Measurements from ENCODE around the gene LRRC63.

Gene LRRC63

DNA sequence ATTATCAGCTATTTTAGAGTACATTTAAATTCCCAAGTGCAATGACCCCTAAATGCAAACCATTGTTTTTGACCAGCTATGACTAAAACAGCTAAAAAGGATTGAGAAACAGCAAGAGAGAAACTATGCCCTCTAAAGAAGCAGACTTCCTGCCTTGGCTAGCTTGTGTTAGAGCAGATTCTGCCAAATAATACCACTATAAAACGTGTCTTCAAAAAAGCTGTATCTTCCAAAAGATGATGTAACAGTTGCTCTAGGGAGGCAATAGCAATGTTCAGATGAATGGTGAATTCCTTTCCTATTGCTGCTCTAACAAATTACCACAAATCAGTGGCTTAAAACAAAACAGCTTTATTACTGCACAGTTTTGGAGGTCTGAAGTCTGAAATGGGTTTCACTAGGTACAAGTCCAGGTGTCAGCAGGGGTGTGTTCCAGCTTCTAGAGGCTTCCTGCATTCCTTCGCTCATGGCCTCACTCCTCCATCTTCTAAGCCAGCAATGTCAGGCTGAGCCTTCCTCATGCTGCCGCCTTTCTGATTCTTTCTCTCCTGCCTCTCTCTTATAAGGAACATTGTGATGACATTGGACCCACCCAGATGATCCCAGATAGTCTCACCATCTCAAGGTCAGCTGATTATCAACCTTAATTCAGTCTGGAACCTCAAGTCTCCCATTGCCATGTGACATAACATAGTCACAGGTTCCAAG, 84.5 kb downstream of the LRRC63 start:
- Histone ChIP-seq H3K4me3 (ENCODE audit: low read depth in 1 of 2, low read length in 2 of 2) (no peak overlapping the region), H3K27ac (ENCODE audit: low read depth, low read length) (no peak overlapping the region), H3K9me3 (ENCODE audit: low read length) (no peaks in the 10 kb centered on the region), H3K27me3 (ENCODE audit: control insufficient read depth in 1 of 2, insufficient read depth in 2 of 2, low read length in 2 of 2) (no peaks in the 10 kb centered on the region), H3K4me1 (ENCODE audit: insufficient read depth, low read length) (no peaks in the 10 kb centered on the region), H3K9ac (ENCODE audit: low read length) (no peak overlapping the region), H3K36me3 (ENCODE audit: insufficient read depth, low read length) (no peaks in the 10 kb centered on the region)

DNA sequence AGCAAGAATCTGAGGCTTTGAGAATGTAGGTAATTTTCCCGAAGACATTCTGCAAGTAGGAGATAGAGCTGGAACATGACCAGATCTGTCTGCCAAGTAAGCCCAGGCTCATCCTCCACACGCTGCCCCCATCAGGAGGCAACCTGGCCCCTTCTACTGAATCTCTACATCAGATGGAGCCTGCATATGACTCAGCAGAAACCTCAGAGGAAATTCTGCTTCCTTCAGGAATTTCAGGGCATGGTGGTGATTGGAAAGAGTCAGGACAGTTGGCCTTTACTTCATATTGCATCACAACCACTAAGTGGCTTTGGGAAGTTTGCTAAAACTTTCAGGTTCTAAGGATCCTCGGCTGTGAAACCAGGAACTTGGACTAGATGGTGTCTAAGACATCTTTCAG, 85.2 kb downstream of the LRRC63 start:
- Histone ChIP-seq H3K27ac (ENCODE audit: low read depth, low read length) (no peak overlapping the region), H3K9ac (ENCODE audit: low read length) (no peak overlapping the region)

DNA sequence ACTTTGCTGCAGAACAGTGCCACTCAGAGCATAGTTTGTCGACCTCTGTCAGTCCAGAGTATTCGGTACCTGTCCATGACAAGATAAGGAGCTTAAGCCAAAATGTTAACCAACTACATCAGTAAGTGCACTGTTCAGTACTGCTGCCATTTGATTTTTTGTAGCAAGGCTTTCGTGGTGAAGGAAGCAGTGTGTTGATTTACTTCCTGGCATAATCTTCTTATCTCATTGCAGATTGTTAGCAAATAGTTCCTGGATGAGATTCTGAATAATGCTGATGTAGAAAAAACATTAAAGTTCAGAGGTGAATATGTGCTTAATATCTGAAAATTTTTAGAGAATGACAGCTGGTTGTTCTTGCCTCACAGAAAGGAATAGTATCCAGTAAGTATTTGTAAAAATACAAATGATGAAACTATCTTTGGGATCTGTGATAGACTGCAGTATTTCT, 85.7 kb downstream of the LRRC63 start:
- Histone ChIP-seq H3K27me3 (ENCODE audit: control insufficient read depth in 1 of 2, insufficient read depth in 2 of 2, low read length in 2 of 2) (no peaks in the 10 kb centered on the region), H3K4me1 (ENCODE audit: insufficient read depth, low read length) (no peaks in the 10 kb centered on the region), H3K36me3 (ENCODE audit: insufficient read depth, low read length) (no peaks in the 10 kb centered on the region), H3K27ac (ENCODE audit: low read depth, low read length) (no peak overlapping the region), H3K9me3 (ENCODE audit: low read length) (no peaks in the 10 kb centered on the region), H3K4me3 (ENCODE audit: low read depth in 1 of 2, low read length in 2 of 2) (no peak overlapping the region), H3K9ac (ENCODE audit: low read length) (no peak overlapping the region)

More for the DNA sequence above, 85.2 kb downstream of the LRRC63 start:
- Histone ChIP-seq H3K27me3 (ENCODE audit: control insufficient read depth in 1 of 2, insufficient read depth in 2 of 2, low read length in 2 of 2) (no peaks in the 10 kb centered on the region), H3K9me3 (ENCODE audit: low read length) (no peaks in the 10 kb centered on the region), H3K4me1 (ENCODE audit: insufficient read depth, low read length) (no peaks in the 10 kb centered on the region), H3K36me3 (ENCODE audit: insufficient read depth, low read length) (no peaks in the 10 kb centered on the region), H3K4me3 (ENCODE audit: low read depth in 1 of 2, low read length in 2 of 2) (no peak overlapping the region)

DNA sequence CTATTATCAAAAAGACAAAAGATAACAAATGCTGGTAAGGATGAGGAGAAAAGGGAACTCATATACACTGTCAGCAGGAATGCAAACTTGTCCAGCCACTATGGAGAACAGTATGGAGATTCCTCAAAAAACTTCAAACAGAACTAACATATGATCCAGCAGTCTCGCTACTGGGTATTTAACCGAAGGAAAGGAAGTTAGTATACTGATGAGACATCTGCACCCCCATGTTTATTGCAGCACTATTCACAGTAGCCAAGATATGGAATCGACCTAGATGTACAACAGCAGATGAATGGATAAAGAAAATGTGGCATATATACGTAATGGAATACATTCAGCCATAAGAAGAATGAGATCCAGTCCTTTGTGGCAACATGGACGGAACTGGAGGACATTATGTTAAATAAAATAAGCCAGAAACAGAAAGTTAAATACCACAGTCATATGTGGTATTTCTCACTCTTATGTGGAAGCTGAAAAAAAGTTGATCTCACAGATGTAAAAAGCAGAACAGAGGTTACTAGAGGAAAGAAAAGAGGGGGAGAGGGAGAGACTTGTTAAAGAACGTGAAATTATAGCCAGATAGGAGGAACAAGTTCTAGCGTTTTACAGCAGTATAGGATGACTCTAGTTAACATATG, 92.1 kb downstream of the LRRC63 start:
- H3K27ac ChIP-seq (ENCODE audit: low read depth, low read length): no peak overlapping the region
- H3K36me3 ChIP-seq (ENCODE audit: insufficient read depth, low read length): no peaks in the 10 kb centered on the region
- H3K9me3 ChIP-seq (ENCODE audit: low read length): no peaks in the 10 kb centered on the region
- no peak overlapping the region for H3K9ac ChIP-seq (ENCODE audit: low read length)
- H3K4me3 ChIP-seq (ENCODE audit: low read depth in 1 of 2, low read length in 2 of 2): no peak overlapping the region
- no peaks in the 10 kb centered on the region for H3K4me1 ChIP-seq (ENCODE audit: insufficient read depth, low read length)
- no peaks in the 10 kb centered on the region for H3K27me3 ChIP-seq (ENCODE audit: control insufficient read depth in 1 of 2, insufficient read depth in 2 of 2, low read length in 2 of 2)

DNA sequence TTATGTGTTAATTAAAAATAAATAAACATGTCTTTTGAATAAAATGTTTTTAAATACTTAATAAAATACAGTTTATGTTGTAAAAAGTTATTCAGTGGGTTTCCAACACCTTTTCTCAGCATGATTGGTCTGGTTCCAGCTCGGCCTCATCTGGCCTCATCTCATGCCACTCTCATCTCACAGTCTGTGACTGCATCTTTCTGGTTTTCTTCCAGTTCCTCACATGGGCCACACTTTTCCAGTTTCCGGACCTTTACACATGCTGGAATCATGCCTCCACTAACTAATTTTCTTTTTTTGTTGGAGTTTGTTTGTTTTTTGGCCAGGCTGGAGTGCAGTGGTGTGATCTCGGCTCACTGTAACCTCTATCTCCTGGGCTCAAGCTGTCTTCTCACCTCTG, 92.8 kb downstream of the LRRC63 start:
- no peak overlapping the region for H3K9ac ChIP-seq (ENCODE audit: low read length)
- no peaks in the 10 kb centered on the region for H3K36me3 ChIP-seq (ENCODE audit: insufficient read depth, low read length)
- H3K27me3 ChIP-seq (ENCODE audit: control insufficient read depth in 1 of 2, insufficient read depth in 2 of 2, low read length in 2 of 2): no peaks in the 10 kb centered on the region
- no peak overlapping the region for H3K4me3 ChIP-seq (ENCODE audit: low read depth in 1 of 2, low read length in 2 of 2)
- H3K9me3 ChIP-seq (ENCODE audit: low read length): no peaks in the 10 kb centered on the region
- H3K27ac ChIP-seq (ENCODE audit: low read depth, low read length): no peak overlapping the region
- no peaks in the 10 kb centered on the region for H3K4me1 ChIP-seq (ENCODE audit: insufficient read depth, low read length)

DNA sequence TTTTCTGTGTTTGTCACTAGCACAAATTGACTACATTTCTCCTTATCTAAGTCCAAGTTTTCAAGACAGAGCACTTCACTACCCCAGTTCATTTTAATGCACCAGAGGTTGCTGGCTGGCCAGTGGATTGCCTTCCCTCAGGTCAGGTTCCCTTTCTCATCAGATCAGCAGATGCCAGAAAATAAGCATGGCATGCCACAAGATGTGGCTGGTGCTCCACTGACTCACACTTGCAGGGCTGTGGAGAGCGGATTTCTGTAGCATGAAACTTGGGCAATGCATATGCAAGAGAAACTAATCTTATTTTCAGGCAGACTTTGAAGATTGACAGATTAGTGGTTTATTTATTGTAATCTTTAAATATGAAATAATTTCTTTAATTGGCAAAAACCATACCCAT, 95.8 kb downstream of the LRRC63 start:
- no peak overlapping the region for H3K9ac ChIP-seq (ENCODE audit: low read length)
- H3K4me1 ChIP-seq (ENCODE audit: insufficient read depth, low read length): no peaks in the 10 kb centered on the region
- no peaks in the 10 kb centered on the region for H3K36me3 ChIP-seq (ENCODE audit: insufficient read depth, low read length)
- H3K9me3 ChIP-seq (ENCODE audit: low read length): no peaks in the 10 kb centered on the region
- H3K27ac ChIP-seq (ENCODE audit: low read depth, low read length): no peak overlapping the region
- H3K27me3 ChIP-seq (ENCODE audit: control insufficient read depth in 1 of 2, insufficient read depth in 2 of 2, low read length in 2 of 2): no peaks in the 10 kb centered on the region
- H3K4me3 ChIP-seq (ENCODE audit: low read depth in 1 of 2, low read length in 2 of 2): no peak overlapping the region

DNA sequence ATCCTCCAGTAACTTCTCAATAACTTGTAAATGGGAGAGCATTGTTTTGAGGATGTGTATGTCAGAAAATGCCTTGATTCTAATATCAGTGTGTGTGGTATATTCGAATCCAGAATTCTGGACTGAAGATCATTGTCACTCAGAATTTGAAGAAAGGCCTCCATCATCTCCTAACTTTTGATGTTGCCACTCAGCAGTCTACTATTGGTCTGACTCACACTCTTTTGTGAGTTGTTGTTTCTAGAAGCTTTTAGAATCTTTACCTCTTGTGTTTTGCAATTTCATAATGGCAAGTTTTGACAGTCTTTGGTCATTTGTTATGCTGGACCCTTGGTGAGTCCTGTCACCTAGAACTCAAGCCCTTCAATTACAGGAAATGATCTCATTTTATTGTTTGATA, 98.3 kb downstream of the LRRC63 start:
- no peaks in the 10 kb centered on the region for H3K36me3 ChIP-seq (ENCODE audit: insufficient read depth, low read length)
- no peak overlapping the region for H3K27ac ChIP-seq (ENCODE audit: low read depth, low read length)
- H3K4me3 ChIP-seq (ENCODE audit: low read depth in 1 of 2, low read length in 2 of 2): no peak overlapping the region
- no peak overlapping the region for H3K9ac ChIP-seq (ENCODE audit: low read length)
- H3K9me3 ChIP-seq (ENCODE audit: low read length): no peaks in the 10 kb centered on the region
- no peaks in the 10 kb centered on the region for H3K4me1 ChIP-seq (ENCODE audit: insufficient read depth, low read length)
- H3K27me3 ChIP-seq (ENCODE audit: control insufficient read depth in 1 of 2, insufficient read depth in 2 of 2, low read length in 2 of 2): no peaks in the 10 kb centered on the region

DNA sequence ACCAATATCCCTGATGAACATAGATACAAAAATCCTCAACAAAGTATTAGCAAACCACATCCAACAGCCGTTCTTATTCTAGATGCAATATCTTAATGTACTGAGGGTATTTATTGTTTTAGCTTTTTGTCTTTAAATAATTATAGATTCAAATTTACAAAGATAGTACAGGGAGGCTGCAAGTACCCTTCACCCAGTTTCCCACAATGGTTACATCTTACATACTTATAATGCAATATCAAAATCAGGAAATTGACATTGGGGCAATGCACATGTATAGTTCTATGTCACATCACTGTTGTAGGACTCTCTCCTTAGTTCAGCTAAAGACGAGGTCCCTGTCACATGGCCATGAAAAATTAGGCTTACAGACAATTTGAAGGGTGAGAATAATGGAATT, 99.5 kb downstream of the LRRC63 start:
- Histone ChIP-seq H3K36me3 (ENCODE audit: insufficient read depth, low read length) (no peaks in the 10 kb centered on the region), H3K4me3 (ENCODE audit: low read depth in 1 of 2, low read length in 2 of 2) (no peak overlapping the region), H3K27ac (ENCODE audit: low read depth, low read length) (no peak overlapping the region), H3K4me1 (ENCODE audit: insufficient read depth, low read length) (no peaks in the 10 kb centered on the region), H3K9ac (ENCODE audit: low read length) (no peak overlapping the region), H3K27me3 (ENCODE audit: control insufficient read depth in 1 of 2, insufficient read depth in 2 of 2, low read length in 2 of 2) (no peaks in the 10 kb centered on the region), H3K9me3 (ENCODE audit: low read length) (no peaks in the 10 kb centered on the region)

DNA sequence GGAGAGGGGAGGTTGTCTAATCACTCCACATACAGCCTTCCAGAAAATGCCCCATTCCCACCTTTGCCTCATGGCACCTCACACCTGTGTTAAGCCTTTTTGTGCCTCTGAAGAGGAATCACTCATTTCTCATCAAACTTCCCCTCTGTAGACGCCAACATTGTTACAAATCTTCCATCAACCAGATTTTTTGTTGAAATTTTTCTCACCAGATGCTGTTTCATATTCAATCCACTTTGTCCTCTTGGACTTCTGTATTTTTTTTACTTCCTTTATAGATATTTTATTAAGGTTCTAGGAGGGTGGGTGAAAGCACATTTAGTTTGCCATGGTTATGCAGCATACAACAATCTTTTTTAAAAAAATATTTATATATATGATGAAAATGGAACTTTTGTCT, 101.3 kb downstream of the LRRC63 start:
- Histone ChIP-seq H3K36me3 (ENCODE audit: insufficient read depth, low read length) (no peaks in the 10 kb centered on the region), H3K9me3 (ENCODE audit: low read length) (no peaks in the 10 kb centered on the region), H3K4me3 (ENCODE audit: low read depth in 1 of 2, low read length in 2 of 2) (no peak overlapping the region), H3K27ac (ENCODE audit: low read depth, low read length) (no peak overlapping the region), H3K4me1 (ENCODE audit: insufficient read depth, low read length) (no peaks in the 10 kb centered on the region), H3K27me3 (ENCODE audit: control insufficient read depth in 1 of 2, insufficient read depth in 2 of 2, low read length in 2 of 2) (no peaks in the 10 kb centered on the region), H3K9ac (ENCODE audit: low read length) (no peak overlapping the region)

DNA sequence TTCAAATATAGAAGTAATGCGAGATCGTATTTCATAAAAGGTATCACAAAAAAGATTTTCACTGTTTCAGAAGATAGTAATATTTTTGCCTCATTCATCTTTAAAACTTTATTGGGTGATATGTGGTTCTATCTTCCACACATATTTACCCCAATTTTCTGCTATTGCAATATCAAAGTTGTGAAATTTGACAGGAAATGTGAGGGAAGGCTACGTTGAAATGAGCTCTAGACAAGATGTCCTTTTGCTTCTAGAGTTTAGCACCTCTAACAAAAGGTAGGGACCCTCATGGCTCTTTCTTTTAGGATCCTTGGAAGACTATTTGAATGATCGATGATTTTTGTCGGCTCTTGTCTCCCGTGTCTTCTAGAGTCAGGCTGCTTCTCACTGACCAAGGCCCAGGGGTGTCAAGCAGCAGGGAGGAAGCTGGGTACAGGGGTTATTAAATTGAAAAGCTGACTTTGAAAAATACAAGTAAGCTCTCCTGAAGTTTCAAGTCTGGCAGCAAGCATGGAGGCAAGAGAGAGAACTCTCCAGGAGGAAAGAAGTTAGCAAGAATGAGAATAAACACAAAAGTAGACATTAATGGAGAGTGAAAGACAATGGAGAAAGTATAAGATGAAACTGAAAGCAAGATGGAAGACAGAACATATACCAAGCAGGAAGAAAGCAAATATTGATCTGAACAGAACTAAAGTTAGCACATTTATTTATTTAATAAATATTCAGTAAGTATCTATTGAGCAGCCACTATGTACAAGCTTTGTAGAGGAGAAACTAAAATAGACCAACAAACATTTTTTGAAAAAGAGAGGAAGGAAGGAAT, 101.9 kb downstream of the LRRC63 start:
- H3K27ac ChIP-seq (ENCODE audit: low read depth, low read length): no peak overlapping the region

DNA sequence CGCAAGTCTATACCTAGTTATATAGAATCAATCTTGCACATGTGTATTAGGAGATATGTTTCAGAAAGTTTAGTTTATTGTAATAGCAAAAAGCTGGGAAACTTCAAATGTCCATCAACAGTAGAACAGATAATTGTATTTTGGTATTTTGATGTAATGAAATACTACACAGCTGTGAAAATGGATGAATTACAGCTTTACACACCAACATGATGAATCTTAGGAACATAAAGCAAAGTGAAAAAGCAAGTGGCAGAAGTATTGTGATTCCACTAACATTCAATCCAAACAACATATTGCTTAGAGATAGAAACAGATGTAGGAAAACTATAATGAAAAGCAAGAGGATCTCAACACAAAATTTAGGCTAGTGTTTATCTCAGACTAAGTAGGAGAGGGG, 102.9 kb downstream of the LRRC63 start:
- Histone ChIP-seq H3K9me3 (ENCODE audit: low read length) (no peaks in the 10 kb centered on the region), H3K4me1 (ENCODE audit: insufficient read depth, low read length) (no peaks in the 10 kb centered on the region), H3K9ac (ENCODE audit: low read length) (no peak overlapping the region), H3K36me3 (ENCODE audit: insufficient read depth, low read length) (no peaks in the 10 kb centered on the region), H3K27me3 (ENCODE audit: control insufficient read depth in 1 of 2, insufficient read depth in 2 of 2, low read length in 2 of 2) (no peaks in the 10 kb centered on the region), H3K27ac (ENCODE audit: low read depth, low read length) (no peak overlapping the region), H3K4me3 (ENCODE audit: low read depth in 1 of 2, low read length in 2 of 2) (no peak overlapping the region)

More for the DNA sequence above, 101.9 kb downstream of the LRRC63 start:
- H3K9ac ChIP-seq (ENCODE audit: low read length): no peak overlapping the region
- no peak overlapping the region for H3K4me3 ChIP-seq (ENCODE audit: low read depth in 1 of 2, low read length in 2 of 2)
- H3K27me3 ChIP-seq (ENCODE audit: control insufficient read depth in 1 of 2, insufficient read depth in 2 of 2, low read length in 2 of 2): no peaks in the 10 kb centered on the region
- no peaks in the 10 kb centered on the region for H3K36me3 ChIP-seq (ENCODE audit: insufficient read depth, low read length)
- H3K9me3 ChIP-seq (ENCODE audit: low read length): no peaks in the 10 kb centered on the region
- no peaks in the 10 kb centered on the region for H3K4me1 ChIP-seq (ENCODE audit: insufficient read depth, low read length)
